ENCODE results near the gene BCLAF1. TPM values are rescaled to one million over a fixed set of nuclear protein-coding genes. Genes with fewer than 3 reads are reported as not detected.

The BCLAF1 gene
- total RNA-seq, 1 donor from 2014 or later: 154 TPM

DNA sequence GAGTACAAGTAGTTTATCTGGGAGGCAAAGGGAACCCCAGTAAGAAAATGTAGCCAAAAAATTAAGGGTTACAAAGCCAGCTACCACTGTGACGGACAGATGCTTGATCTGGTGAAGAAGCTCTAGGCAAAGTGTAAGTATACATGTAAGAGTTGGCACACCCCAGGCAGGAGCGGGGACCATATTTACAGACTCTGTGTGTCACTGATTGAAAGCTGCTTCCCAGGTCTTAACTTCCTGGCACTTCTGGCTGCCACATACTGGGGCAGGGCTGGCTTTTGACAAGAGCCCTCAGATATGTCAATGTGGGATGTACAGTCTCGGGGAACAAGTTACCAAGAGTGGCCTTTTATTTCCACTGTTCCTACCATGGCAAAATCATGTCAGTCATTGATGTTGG lies 48.0 kb upstream of the BCLAF1 start:
- Histone ChIP-seq H4K20me1 (ENCODE audit: insufficient read depth, low read length) (no peaks in the 10 kb centered on the region), H3K4me2 (ENCODE audit: low read length) (no peak overlapping the region), H3K4me3 (ENCODE audit: insufficient read depth, low read depth, low read length) (no peak overlapping the region), H3K27ac (ENCODE audit: low read depth, low read length) (no peak overlapping the region), H3K36me3 (ENCODE audit: insufficient read depth, low read length) (no peaks in the 10 kb centered on the region), H3K27me3 (ENCODE audit: insufficient read depth, low read length) (peaks cover 2% of the 10 kb centered on the region), H3K79me2 (ENCODE audit: insufficient read depth, low read length) (no peaks in the 10 kb centered on the region), H2AFZ (ENCODE audit: low read depth, low read length) (no peak overlapping the region), H3K9me3 (ENCODE audit: insufficient read depth, low read depth, low read length) (no peaks in the 10 kb centered on the region), H3K9ac (ENCODE audit: low read length) (no peak overlapping the region), H3K4me1 (ENCODE audit: insufficient read depth, low read length) (no peaks in the 10 kb centered on the region)
- no peak overlapping the region for H3K4me3 Mint-ChIP-seq (ENCODE audit: unreplicated experiment)
- DNase-seq (ENCODE audit: low read depth) (no peak), FAIRE-seq (no peak)
- H3K27ac Mint-ChIP-seq (ENCODE audit: unreplicated experiment): no peak overlapping the region
- TF ChIP-seq, protein P1, sequence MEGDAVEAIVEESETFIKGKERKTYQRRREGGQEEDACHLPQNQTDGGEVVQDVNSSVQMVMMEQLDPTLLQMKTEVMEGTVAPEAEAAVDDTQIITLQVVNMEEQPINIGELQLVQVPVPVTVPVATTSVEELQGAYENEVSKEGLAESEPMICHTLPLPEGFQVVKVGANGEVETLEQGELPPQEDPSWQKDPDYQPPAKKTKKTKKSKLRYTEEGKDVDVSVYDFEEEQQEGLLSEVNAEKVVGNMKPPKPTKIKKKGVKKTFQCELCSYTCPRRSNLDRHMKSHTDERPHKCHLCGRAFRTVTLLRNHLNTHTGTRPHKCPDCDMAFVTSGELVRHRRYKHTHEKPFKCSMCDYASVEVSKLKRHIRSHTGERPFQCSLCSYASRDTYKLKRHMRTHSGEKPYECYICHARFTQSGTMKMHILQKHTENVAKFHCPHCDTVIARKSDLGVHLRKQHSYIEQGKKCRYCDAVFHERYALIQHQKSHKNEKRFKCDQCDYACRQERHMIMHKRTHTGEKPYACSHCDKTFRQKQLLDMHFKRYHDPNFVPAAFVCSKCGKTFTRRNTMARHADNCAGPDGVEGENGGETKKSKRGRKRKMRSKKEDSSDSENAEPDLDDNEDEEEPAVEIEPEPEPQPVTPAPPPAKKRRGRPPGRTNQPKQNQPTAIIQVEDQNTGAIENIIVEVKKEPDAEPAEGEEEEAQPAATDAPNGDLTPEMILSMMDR (IDR thresholded peaks at IDR 0.05; ENCODE audit: insufficient read depth, low read depth, low read length): no peak
- TF ChIP-seq EZH2 (IDR thresholded peaks at IDR 0.05; ENCODE audit: insufficient read depth, low read length): no peak
- H3K4me1 Mint-ChIP-seq (ENCODE audit: low read depth, unreplicated experiment): no peaks in the 10 kb centered on the region
- H3K36me3 Mint-ChIP-seq (ENCODE audit: low read depth, unreplicated experiment): no peaks in the 10 kb centered on the region
- no peaks in the 10 kb centered on the region for H3K27me3 Mint-ChIP-seq (ENCODE audit: low read depth, unreplicated experiment)
- no peaks in the 10 kb centered on the region for H3K9me3 Mint-ChIP-seq (ENCODE audit: unreplicated experiment)

DNA sequence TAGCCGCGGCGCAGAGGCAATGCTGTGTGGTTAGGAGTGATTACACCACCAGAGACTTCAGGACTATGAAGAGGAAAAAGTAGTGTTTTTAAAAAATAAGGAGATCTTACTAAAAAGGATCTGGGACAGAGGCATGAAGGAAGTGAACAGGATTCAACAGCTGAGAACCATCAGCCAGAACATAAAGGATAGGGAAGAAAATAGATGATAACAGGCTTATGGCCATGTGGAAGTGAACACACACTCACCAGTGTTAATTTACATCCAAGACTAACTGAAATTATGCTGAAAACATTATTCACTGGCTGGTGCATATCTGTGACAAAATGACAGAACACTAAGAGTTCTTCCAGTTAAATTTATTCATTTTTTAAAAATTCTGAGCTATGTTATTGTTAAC lies 47.5 kb upstream of the BCLAF1 start:
- Mint-ChIP-seq H3K27me3 (ENCODE audit: low read depth, unreplicated experiment) (no peaks in the 10 kb centered on the region), H3K9me3 (ENCODE audit: unreplicated experiment) (no peaks in the 10 kb centered on the region), H3K4me3 (ENCODE audit: unreplicated experiment) (no peak overlapping the region), H3K36me3 (ENCODE audit: low read depth, unreplicated experiment) (no peaks in the 10 kb centered on the region), H3K27ac (ENCODE audit: unreplicated experiment) (no peak overlapping the region), H3K4me1 (ENCODE audit: low read depth, unreplicated experiment) (no peaks in the 10 kb centered on the region)
- Histone ChIP-seq H3K27ac (ENCODE audit: low read depth, low read length) (no peak overlapping the region), H3K4me2 (ENCODE audit: low read length) (no peak overlapping the region), H3K79me2 (ENCODE audit: insufficient read depth, low read length) (no peaks in the 10 kb centered on the region), H3K4me3 (ENCODE audit: insufficient read depth, low read depth, low read length) (no peak overlapping the region), H3K9me3 (ENCODE audit: insufficient read depth, low read depth, low read length) (no peaks in the 10 kb centered on the region), H3K9ac (ENCODE audit: low read length) (no peak overlapping the region), H3K4me1 (ENCODE audit: insufficient read depth, low read length) (no peaks in the 10 kb centered on the region), H2AFZ (ENCODE audit: low read depth, low read length) (no peak overlapping the region), H3K27me3 (ENCODE audit: insufficient read depth, low read length) (peaks cover 3% of the 10 kb centered on the region), H3K36me3 (ENCODE audit: insufficient read depth, low read length) (no peaks in the 10 kb centered on the region), H4K20me1 (ENCODE audit: insufficient read depth, low read length) (no peaks in the 10 kb centered on the region)
- no peak for TF ChIP-seq EZH2 (IDR thresholded peaks at IDR 0.05; ENCODE audit: insufficient read depth, low read length)
- TF ChIP-seq, protein P1 (IDR thresholded peaks at IDR 0.05; ENCODE audit: insufficient read depth, low read depth, low read length): no peak
- DNase-seq (ENCODE audit: low read depth) (no peak), FAIRE-seq (no peak)

DNA sequence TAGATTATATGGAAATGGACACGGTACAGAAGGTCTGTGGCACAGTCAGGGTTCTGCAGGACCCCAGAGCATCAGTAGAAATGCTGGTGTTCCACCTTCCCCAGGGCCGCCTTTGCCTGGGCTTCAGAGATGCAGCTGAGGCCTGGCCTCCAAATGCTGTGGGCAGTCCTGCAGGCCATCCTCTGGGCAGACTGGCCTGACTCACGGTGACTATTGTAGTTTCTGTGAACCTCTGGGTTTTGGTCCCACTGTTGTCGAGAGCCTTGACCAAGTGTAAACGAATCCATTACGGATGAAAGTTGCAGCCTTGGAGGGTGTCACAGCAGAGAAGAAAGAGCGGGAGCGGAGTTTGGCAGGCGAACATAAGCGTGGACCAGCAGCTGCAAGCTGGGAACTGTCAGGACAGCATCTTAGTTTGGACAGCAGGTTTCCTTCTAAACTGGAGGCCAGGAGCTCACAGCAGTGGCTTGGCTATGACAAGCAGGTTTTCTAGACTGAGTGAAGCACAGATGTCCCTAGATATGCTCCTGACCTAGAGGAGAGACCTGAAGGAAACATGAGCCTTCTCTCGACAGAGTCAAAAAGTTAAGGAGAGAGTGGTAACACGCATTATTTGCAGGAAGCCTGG lies 46.2 kb upstream of the BCLAF1 start:
- no peak overlapping the region for H3K27ac Mint-ChIP-seq (ENCODE audit: unreplicated experiment)
- TF ChIP-seq EZH2 (IDR thresholded peaks at IDR 0.05; ENCODE audit: insufficient read depth, low read length): no peak
- TF ChIP-seq, protein P1 (IDR thresholded peaks at IDR 0.05; ENCODE audit: insufficient read depth, low read depth, low read length): no peak
- no peaks in the 10 kb centered on the region for H3K9me3 Mint-ChIP-seq (ENCODE audit: unreplicated experiment)
- DNase-seq (ENCODE audit: low read depth) (no peak), FAIRE-seq (no peak)
- H3K27me3 ChIP-seq (ENCODE audit: insufficient read depth, low read length): peaks cover 3% of the 10 kb centered on the region
- H3K36me3 Mint-ChIP-seq (ENCODE audit: low read depth, unreplicated experiment): no peaks in the 10 kb centered on the region
- no peak overlapping the region for H3K27ac ChIP-seq (ENCODE audit: low read depth, low read length)
- no peak overlapping the region for H2AFZ ChIP-seq (ENCODE audit: low read depth, low read length)
- H3K4me2 ChIP-seq (ENCODE audit: low read length): no peak overlapping the region
- no peak overlapping the region for H3K4me3 ChIP-seq (ENCODE audit: insufficient read depth, low read depth, low read length)
- H3K4me1 ChIP-seq (ENCODE audit: insufficient read depth, low read length): no peaks in the 10 kb centered on the region
- no peaks in the 10 kb centered on the region for H4K20me1 ChIP-seq (ENCODE audit: insufficient read depth, low read length)
- H3K4me3 Mint-ChIP-seq (ENCODE audit: unreplicated experiment): no peak overlapping the region
- H3K27me3 Mint-ChIP-seq (ENCODE audit: low read depth, unreplicated experiment): no peaks in the 10 kb centered on the region
- no peaks in the 10 kb centered on the region for H3K36me3 ChIP-seq (ENCODE audit: insufficient read depth, low read length)
- H3K9ac ChIP-seq (ENCODE audit: low read length): no peak overlapping the region
- H3K79me2 ChIP-seq (ENCODE audit: insufficient read depth, low read length): no peaks in the 10 kb centered on the region
- no peaks in the 10 kb centered on the region for H3K9me3 ChIP-seq (ENCODE audit: insufficient read depth, low read depth, low read length)
- no peaks in the 10 kb centered on the region for H3K4me1 Mint-ChIP-seq (ENCODE audit: low read depth, unreplicated experiment)

Measured in astrocyte (in vitro differentiated cells and primary cell).